HepG2 (cell line): Measurements from ENCODE around the gene INPP4B. TPM values are rescaled to one million over a fixed set of nuclear protein-coding genes. Genes with fewer than 3 reads are reported as not detected.

Experiments
- ATAC-seq: fragments of 200-7000 bp; cut with Tn5 transposase; 3 replicates; pipeline ENCODE4 v1.9.1; 2020; ENCODE audit warnings: mild to moderate bottlenecking, moderate library complexity
- BruUV-seq: library from RNA; stranded (reverse); fragments of 400-500 nt; replicated peaks from 2 replicates; lab custom pipeline; 2021; lab: Mats Ljungman, UMichigan
- CTCF ChIA-PET: fragments of 300-600 bp; formaldehyde crosslinking; extraction: SDS; loops from one replicate; lab custom pipeline; 2021; ENCODE audit warnings: low total read pairs, inconsistent platforms, low intra/inter-chr PET ratio; lab: Yijun Ruan, JAX
- POLR2A ChIA-PET: fragments of 350-600 bp; sonication (Branson Sonifier 250); formaldehyde crosslinking; loops from one replicate; lab custom pipeline; 2020; ENCODE audit warnings: antibody characterized with exemption, inconsistent platforms; lab: Yijun Ruan, JAX
- DNase-seq: peaks from one replicate; pipeline ENCODE4 v3.0.0-alpha.2; 2015; ENCODE audit warnings: low spot score
- FAIRE-seq: peaks from 3 replicates; lab custom pipeline; 2011; peaks lifted over from hg19 to GRCh38; lab: Jason Lieb, UNC
- H2AFZ ChIP-seq: one replicate; pipeline ENCODE4 v1.6.1; 2011; ENCODE audit warnings: low read length, inconsistent platforms
- H3K27ac ChIP-seq: fragments of 300-600 bp; 3 replicates; pipeline ENCODE4 v1.8.0; 2011; ENCODE audit warnings: mixed run types, mild to moderate bottlenecking, mixed read lengths, low read length, inconsistent platforms; ENCODE audit not compliant: insufficient read depth; ENCODE audit errors: extremely low read length
- H3K27me3 ChIP-seq, 2 experiments: fragments of 200-600 bp in 1 of 2; 2 replicates in 1 of 2; 3 replicates in 1 of 2; pipeline versions ENCODE4 v1.6.0 to v1.8.0; 2011; ENCODE audit warnings: low read length in 2 of 2, mild to moderate bottlenecking in 2 of 2, moderate library complexity in 2 of 2, inconsistent platforms in 1 of 2; ENCODE audit not compliant: insufficient read depth in 2 of 2, control insufficient read depth in 1 of 2
- H3K36me3 ChIP-seq, 2 experiments: fragments of 200-600 bp in 1 of 2; replicated peaks in 1 of 2; 2 replicates in 1 of 2; 3 replicates in 1 of 2; pipeline versions ENCODE4 v1.5.1 to v1.8.0; 2011; ENCODE audit warnings: low read length in 2 of 2, inconsistent platforms in 1 of 2; ENCODE audit not compliant: insufficient read depth in 2 of 2, control insufficient read depth in 1 of 2
- H3K4me1 ChIP-seq: 2 replicates; pipeline ENCODE4 v1.5.1; 2012; ENCODE audit warnings: low read length, inconsistent platforms; ENCODE audit not compliant: insufficient read depth
- H3K4me2 ChIP-seq: 2 replicates; pipeline ENCODE4 v1.6.0; 2011; ENCODE audit warnings: low read depth, low read length, inconsistent platforms
- H3K4me3 ChIP-seq, 3 experiments: fragments of 200-600 bp in 1 of 3; sonication (generic), shearing (Covaris generic) in 1 of 3; replicated peaks in 1 of 3; 2 replicates each; pipeline ENCODE4 v1.5.1; 2011 to 2016; ENCODE audit warnings: low read length in 3 of 3, inconsistent platforms in 2 of 3, low read depth in 2 of 3, mild to moderate bottlenecking in 2 of 3, control low read depth in 1 of 3, mixed read lengths in 1 of 3; ENCODE audit not compliant: insufficient read depth in 1 of 3
- H3K79me2 ChIP-seq: one replicate; pipeline ENCODE4 v1.6.1; 2011; ENCODE audit warnings: low read length, inconsistent platforms; ENCODE audit not compliant: insufficient read depth
- H3K9ac ChIP-seq: 2 replicates; pipeline ENCODE4 v1.6.0; 2011; ENCODE audit warnings: mild to moderate bottlenecking, low read depth, low read length, inconsistent platforms; ENCODE audit not compliant: insufficient read depth
- H3K9me3 ChIP-seq: 2 replicates; pipeline ENCODE4 v1.5.1; 2012; ENCODE audit warnings: mild to moderate bottlenecking, low read length
- H4K20me1 ChIP-seq: 2 replicates; pipeline ENCODE4 v1.6.0; 2011; ENCODE audit warnings: inconsistent platforms, mild to moderate bottlenecking, low read length, moderate library complexity; ENCODE audit not compliant: insufficient read depth
- CBX5 ChIP-seq: sonication (generic); formaldehyde crosslinking; IDR thresholded peaks from 2 replicates; pipeline ENCODE4 v1.4.0; 2020; ENCODE audit warnings: missing genetic modification reagents, borderline replicate concordance
- CREBL2 ChIP-seq: sonication (generic); formaldehyde crosslinking; IDR thresholded peaks from 2 replicates; pipeline ENCODE4 v1.8.1; 2023; ENCODE audit warnings: missing genetic modification reagents, mild to moderate bottlenecking, borderline replicate concordance
- ELK4 ChIP-seq: sonication (generic); formaldehyde crosslinking; IDR thresholded peaks from 2 replicates; pipeline ENCODE4 v1.9.0; 2021; ENCODE audit warnings: missing genetic modification reagents, borderline replicate concordance
- GRHL1 ChIP-seq: sonication (generic); formaldehyde crosslinking; conservative IDR thresholded peaks from 2 replicates; pipeline ENCODE4 v1.8.0; 2022; ENCODE audit warnings: missing genetic modification reagents
- PAF1 ChIP-seq: IDR thresholded peaks from 2 replicates; pipeline ENCODE4 v1.6.1; 2016; ENCODE audit warnings: missing genetic modification reagents, missing compliant biosample characterization
- ZHX2 ChIP-seq, 2 experiments: sonication (generic) in 1 of 2; formaldehyde crosslinking in 1 of 2; IDR thresholded peaks; 2 replicates each; pipeline versions ENCODE4 v1.6.1 to v1.9.0; 2014 to 2022; ENCODE audit warnings: antibody characterized with exemption in 1 of 2, borderline replicate concordance in 1 of 2, inconsistent platforms in 1 of 2, low read depth in 1 of 2, missing genetic modification reagents in 1 of 2
- ZNF205 ChIP-seq: IDR thresholded peaks from 2 replicates; pipeline ENCODE4 v1.6.1; 2018; ENCODE audit warnings: missing biosample characterization, missing genetic modification reagents
- ZNF296 ChIP-seq: sonication (generic); formaldehyde crosslinking; conservative IDR thresholded peaks from 2 replicates; pipeline ENCODE4 v1.5.0; 2020; ENCODE audit warnings: mild to moderate bottlenecking, missing genetic modification reagents
- ZNF589 ChIP-seq: sonication (generic); formaldehyde crosslinking; conservative IDR thresholded peaks from 2 replicates; pipeline ENCODE4 v1.8.0; 2022; ENCODE audit warnings: mild to moderate bottlenecking, moderate library complexity, missing genetic modification reagents
- WGBS: methylation state at CpG from one replicate; pipeline ENCODE4 v1.1.6; 2017; ENCODE audit warnings: low lambda C conversion rate; 5-methylcytosine and 5-hydroxymethylcytosine counted together
- in situ Hi-C: cut with HindIII; loops from 2 replicates; pipeline ENCODE4 v1.10.0; 2017; ENCODE audit warnings: low pct_unique_long_range_greater_than_20kb; ENCODE audit not compliant: extremely low pct_ligation_motif_present
- intact Hi-C: fragments of 100-400 bp; cut with micrococcal nuclease; formaldehyde crosslinking; loops from one replicate; pipeline ENCODE4 v1.10.0; 2022; ENCODE audit not compliant: unreplicated experiment
- polyA plus RNA-seq, 8 experiments: library from polyadenylated mRNA; depleted of rRNA in 3 of 8; stranded (reverse) in 7 of 8; unstranded in 1 of 8; fragments of >200 nt; fragmentation: Illumina TruSeq in 4 of 8; extraction: Trizol in 4 of 8; gene quantifications; 2 replicates each; pipeline versions ENCODE4 v1.2.1 to v1.2.3, GENCODE V29; 2011 to 2016; ENCODE audit warnings: low read depth in 4 of 8, missing spikeins in 1 of 8, mixed read lengths in 1 of 8; ENCODE audit not compliant: insufficient read depth in 1 of 8
- total RNA-seq, 5 experiments: library from RNA; depleted of rRNA; stranded (reverse); fragments of >200 nt; fragmentation: Illumina TruSeq; extraction: Trizol; gene quantifications; 2 replicates each; pipeline ENCODE4 v1.2.3, GENCODE V29; 2016; ENCODE audit warnings: low read depth in 1 of 5

Gene INPP4B
- total and polyA plus RNA-seq, 2 of the 13 experiments (the other 11 are each of a cell fraction or from before 2014, with no cell fraction given) = not detected

GRCh38 chr4:142539796-142540482 lies 306.2 kb downstream of the INPP4B start (continued):
- TF ChIP-seq ZNF205 (CRISPR knock-in tag) = no peak
- TF ChIP-seq GRHL1 (CRISPR knock-in tag) = no peak
- TF ChIP-seq, all 625 proteins: peak for 0

- H3K36me3 ChIP-seq = no peaks in the 10 kb centered on the region
- DNase-seq (no peak), FAIRE-seq (no peak), ATAC-seq (no peak)
- no peaks in the 10 kb centered on the region for H3K27me3 ChIP-seq
- no peaks in the 10 kb centered on the region for H3K79me2 ChIP-seq
- H3K4me1 ChIP-seq = no peaks in the 10 kb centered on the region
- BruUV-seq = no TSS peak
- no peak overlapping the region for H3K4me2 ChIP-seq
- no peaks in the 10 kb centered on the region for H4K20me1 ChIP-seq
- intact Hi-C loops = no loop called here
- in situ Hi-C loops = no loop called here
- ChIA-PET POLR2A (no interaction called here), CTCF (no interaction called here)
- H3K9ac ChIP-seq = no peak overlapping the region
- H3K4me3 ChIP-seq = no peak overlapping the region
- 0% methylated on average over 1 of the region's 1 CpG for WGBS
- H3K9me3 ChIP-seq = no peaks in the 10 kb centered on the region
- H2AFZ ChIP-seq = no peak overlapping the region
- no peak overlapping the region for H3K27ac ChIP-seq
- TF ChIP-seq ZHX2 (IDR thresholded peaks at IDR 0.05; ENCODE audit: low read depth) = no peak
- TF ChIP-seq ZHX2 (CRISPR knock-in tag; IDR thresholded peaks at IDR 0.05; ENCODE audit: borderline replicate concordance) = no peak
- TF ChIP-seq CBX5 = no peak
- TF ChIP-seq CREBL2 (CRISPR knock-in tag) = no peak
- TF ChIP-seq ZNF296 = no peak
- no peak for TF ChIP-seq ZNF589 (CRISPR knock-in tag)
- no peak for TF ChIP-seq GRHL1 (CRISPR knock-in tag)
- no peak for TF ChIP-seq PAF1
- no peak for TF ChIP-seq ELK4
Measured at GRCh38 chr4:142535009-142535408, 311.1 kb downstream of the INPP4B start.
